Prostate gland (tissue), 2 donors: ENCODE data around the gene CAPZB.

Experiments
- CTCF ChIP-seq, 4 experiments: fragments of 200-600 bp in 2 of 4; fragments of 450-650 bp in 2 of 4; sonication (generic) in 2 of 4; IDR thresholded peaks; 1 replicate in 3 of 4; 2 replicates in 1 of 4; pipeline ENCODE4 v1.5.1; 2016 to 2019; ENCODE audit warnings: antibody characterized with exemption in 4 of 4, mild to moderate bottlenecking in 2 of 4, moderate library complexity in 2 of 4
- POLR2A ChIP-seq: fragments of 450-650 bp; IDR thresholded peaks from one replicate; pipeline ENCODE4 v1.6.1; 2016; ENCODE audit warnings: antibody characterized with exemption, mild to moderate bottlenecking
- POLR2AphosphoS5 ChIP-seq: sonication (generic); formaldehyde crosslinking; IDR thresholded peaks from one replicate; pipeline ENCODE4 v1.6.1; 2017; ENCODE audit warnings: antibody characterized with exemption

DNA sequence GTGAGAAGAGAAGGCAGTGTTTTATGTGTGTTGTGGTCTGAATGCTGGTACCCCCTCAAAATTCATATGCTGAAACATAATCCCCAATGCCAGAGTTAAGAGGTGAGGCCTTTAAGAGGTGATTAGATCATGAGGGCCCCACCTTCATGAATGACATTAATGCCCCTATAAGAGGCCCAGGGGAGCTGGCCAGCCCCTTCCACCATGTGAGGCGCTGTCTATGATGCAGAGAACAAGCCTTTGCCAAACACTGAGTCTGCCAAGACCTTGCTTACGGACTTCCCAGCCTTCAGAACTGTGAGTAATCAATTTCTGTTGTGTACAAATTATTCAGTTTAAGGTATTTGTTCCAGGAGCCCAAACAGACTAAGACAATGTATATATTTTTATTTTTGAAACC lies 20.2 kb downstream of the CAPZB start:
- no peak for TF ChIP-seq CTCF (IDR thresholded peaks at IDR 0.05)
- TF ChIP-seq POLR2A: no peak
- no peak for TF ChIP-seq POLR2AphosphoS5
